Esophagus squamous epithelium (tissue), 5 donors: ENCODE results near the gene HPSE2. TPM values are rescaled to one million over a fixed set of nuclear protein-coding genes. Genes with fewer than 3 reads are reported as not detected.

Source experiments
- DNase-seq: peaks from one replicate; lab custom pipeline; 2025; lab: John Stamatoyannopoulos, UW
- H3K27ac ChIP-seq, 4 donors: fragments of 200-600 bp; sonication (generic); one replicate each; pipeline ENCODE4 v1.5.1; 2016 to 2019; ENCODE audit warnings: mild to moderate bottlenecking in 1 of 4
- H3K27me3 ChIP-seq, 4 donors: fragments of 200-600 bp; sonication (generic); 1 replicate in 3 of 4; 2 replicates in 1 of 4; pipeline versions ENCODE4 v1.5.1 to v1.6.0; 2017 to 2021; ENCODE audit warnings: antibody characterized with exemption in 1 of 4
- H3K36me3 ChIP-seq, 3 donors: fragments of 200-600 bp; sonication (generic); one replicate each; pipeline ENCODE4 v1.5.1; 2016 to 2019
- H3K4me1 ChIP-seq, 3 donors: fragments of 200-600 bp; sonication (generic); one replicate each; pipeline ENCODE4 v1.5.1; 2017 to 2019
- H3K4me3 ChIP-seq, 4 donors: fragments of 200-600 bp; sonication (generic); 1 replicate in 3 of 4; 2 replicates in 1 of 4; pipeline ENCODE4 v1.5.1; 2016 to 2019; ENCODE audit warnings: mild to moderate bottlenecking in 2 of 4, moderate library complexity in 1 of 4
- H3K9me3 ChIP-seq, 3 donors: fragments of 200-600 bp; sonication (generic); one replicate each; pipeline ENCODE4 v1.5.1; 2016 to 2019
- POLR2A ChIP-seq, 4 donors: fragments of 450-650 bp; IDR thresholded peaks; one replicate each; pipeline ENCODE4 v1.6.1; 2017; ENCODE audit warnings: antibody characterized with exemption in 4 of 4, mild to moderate bottlenecking in 4 of 4, moderate library complexity in 3 of 4
- WGBS, 2 donors: methylation state at CpG; one replicate each; pipeline ENCODE4 v1.1.5; 2018; 5-methylcytosine and 5-hydroxymethylcytosine counted together
- intact Hi-C: fragments of 100-400 bp; cut with DNase I; formaldehyde crosslinking; loops from one replicate; pipeline ENCODE4 v1.15.0; 2022
- total RNA-seq, 4 donors: library from RNA; depleted of rRNA; stranded (reverse); fragments of >200 nt; gene quantifications; one replicate each; pipeline ENCODE4 v1.1.0, GENCODE V29; 2016
- TF ChIP-seq, protein P1 (sequence below), 6 experiments: fragments of 450-650 bp in 4 of 6; fragments of 200-600 bp in 2 of 6; sonication (generic) in 2 of 6; IDR thresholded peaks; one replicate each; pipeline ENCODE4 v1.5.1; 2016 to 2019; ENCODE audit warnings: antibody characterized with exemption in 6 of 6, mild to moderate bottlenecking in 4 of 6, moderate library complexity in 4 of 6
- donor health status: DM: yes; HTN: yes; CAD: no.

HPSE2 gene
- total RNA-seq, 4 donors from 2014 or later, result 0.47 to 5.3 (median 2.6) TPM

DNA sequence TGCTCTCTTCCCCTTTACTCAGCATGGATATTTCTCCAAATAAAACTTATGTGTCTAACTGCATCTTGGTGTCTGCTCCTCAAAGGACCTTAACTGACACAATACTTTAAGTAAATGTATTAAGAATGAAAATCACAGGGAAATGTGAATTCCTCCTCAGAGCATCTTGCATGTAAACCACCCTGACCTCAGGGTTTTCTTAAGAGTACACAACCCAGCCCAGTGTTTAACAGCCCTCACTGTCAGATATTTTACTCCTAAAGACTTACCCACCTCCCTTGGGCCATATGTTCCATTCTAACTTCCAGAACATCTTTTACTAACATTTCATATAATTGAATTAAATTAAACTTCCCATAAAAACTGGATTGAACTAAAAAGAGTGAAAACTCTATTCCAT is 315.3 kb downstream of the HPSE2 start:
- Histone ChIP-seq H3K4me1 (no peaks in the 10 kb centered on the region), H3K4me3 (no peak overlapping the region), H3K9me3 (no peaks in the 10 kb centered on the region), H3K27ac (no peak overlapping the region), H3K36me3 (no peaks in the 10 kb centered on the region), H3K27me3 (no peaks in the 10 kb centered on the region)
- no peak for DNase-seq
- intact Hi-C loops, result no loop called here
- no peak for TF ChIP-seq POLR2A (IDR thresholded peaks at IDR 0.05)
- TF ChIP-seq, protein P1, sequence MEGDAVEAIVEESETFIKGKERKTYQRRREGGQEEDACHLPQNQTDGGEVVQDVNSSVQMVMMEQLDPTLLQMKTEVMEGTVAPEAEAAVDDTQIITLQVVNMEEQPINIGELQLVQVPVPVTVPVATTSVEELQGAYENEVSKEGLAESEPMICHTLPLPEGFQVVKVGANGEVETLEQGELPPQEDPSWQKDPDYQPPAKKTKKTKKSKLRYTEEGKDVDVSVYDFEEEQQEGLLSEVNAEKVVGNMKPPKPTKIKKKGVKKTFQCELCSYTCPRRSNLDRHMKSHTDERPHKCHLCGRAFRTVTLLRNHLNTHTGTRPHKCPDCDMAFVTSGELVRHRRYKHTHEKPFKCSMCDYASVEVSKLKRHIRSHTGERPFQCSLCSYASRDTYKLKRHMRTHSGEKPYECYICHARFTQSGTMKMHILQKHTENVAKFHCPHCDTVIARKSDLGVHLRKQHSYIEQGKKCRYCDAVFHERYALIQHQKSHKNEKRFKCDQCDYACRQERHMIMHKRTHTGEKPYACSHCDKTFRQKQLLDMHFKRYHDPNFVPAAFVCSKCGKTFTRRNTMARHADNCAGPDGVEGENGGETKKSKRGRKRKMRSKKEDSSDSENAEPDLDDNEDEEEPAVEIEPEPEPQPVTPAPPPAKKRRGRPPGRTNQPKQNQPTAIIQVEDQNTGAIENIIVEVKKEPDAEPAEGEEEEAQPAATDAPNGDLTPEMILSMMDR (IDR thresholded peaks at IDR 0.05), result no peak

DNA sequence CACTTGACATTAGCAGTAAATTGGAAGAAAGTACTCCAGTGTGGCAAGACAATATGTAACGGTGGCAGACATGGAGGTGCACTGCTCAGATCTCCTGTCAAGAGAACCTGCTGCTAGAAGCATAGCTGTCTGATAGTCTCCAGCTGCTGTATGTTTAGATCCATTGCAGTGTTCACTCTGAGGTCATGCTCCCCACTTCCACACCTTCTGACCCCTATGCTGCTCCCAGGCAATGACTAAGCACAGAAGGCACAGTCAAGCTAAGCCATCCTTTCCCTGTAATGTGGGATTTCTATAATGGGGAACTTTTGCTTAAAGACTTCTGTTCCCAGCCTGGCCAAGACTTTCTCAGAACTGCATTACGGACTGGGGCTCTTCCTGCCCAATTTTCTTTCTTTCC is 315.8 kb downstream of the HPSE2 start:
- no peak for TF ChIP-seq POLR2A (IDR thresholded peaks at IDR 0.05)
- TF ChIP-seq, protein P1 (IDR thresholded peaks at IDR 0.05), result no peak
- H3K4me1 ChIP-seq, result no peaks in the 10 kb centered on the region
- no peak overlapping the region for H3K4me3 ChIP-seq
- H3K27me3 ChIP-seq, result no peaks in the 10 kb centered on the region
- no peaks in the 10 kb centered on the region for H3K36me3 ChIP-seq
- no peaks in the 10 kb centered on the region for H3K9me3 ChIP-seq
- intact Hi-C loops, result no loop called here
- DNase-seq, result no peak
- H3K27ac ChIP-seq, result no peak overlapping the region
- 46 to 50% methylated on average over 2 of the region's 2 CpGs for WGBS, 2 donors

DNA sequence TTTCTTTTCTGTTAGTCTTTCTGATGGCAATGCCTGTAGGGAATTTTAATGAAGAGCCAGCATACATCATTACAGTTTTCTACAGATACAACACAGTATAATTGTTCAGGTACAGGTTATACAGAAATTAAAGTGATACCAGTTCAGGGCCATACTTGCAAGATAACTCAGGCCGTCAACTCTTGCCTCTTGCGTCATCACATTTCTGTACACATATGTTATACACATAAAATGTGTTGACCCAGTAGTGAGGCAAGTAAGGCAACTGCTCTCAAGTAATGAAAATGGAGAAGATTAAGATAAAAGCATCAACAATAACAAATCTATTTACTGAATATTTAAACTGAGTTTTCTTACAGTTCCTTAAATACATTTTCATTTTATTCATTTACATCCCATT is 317.8 kb downstream of the HPSE2 start:
- Histone ChIP-seq H3K9me3 (no peaks in the 10 kb centered on the region), H3K27me3 (no peaks in the 10 kb centered on the region), H3K36me3 (no peaks in the 10 kb centered on the region), H3K4me1 (no peaks in the 10 kb centered on the region), H3K4me3 (no peak overlapping the region), H3K27ac (no peak overlapping the region)
- DNase-seq, result no peak
- TF ChIP-seq, protein P1 (IDR thresholded peaks at IDR 0.05), result no peak
- no peak for TF ChIP-seq POLR2A (IDR thresholded peaks at IDR 0.05)
- 91 to 95% methylated on average over 2 of the region's 2 CpGs for WGBS, 2 donors
- intact Hi-C loops, result no loop called here

DNA sequence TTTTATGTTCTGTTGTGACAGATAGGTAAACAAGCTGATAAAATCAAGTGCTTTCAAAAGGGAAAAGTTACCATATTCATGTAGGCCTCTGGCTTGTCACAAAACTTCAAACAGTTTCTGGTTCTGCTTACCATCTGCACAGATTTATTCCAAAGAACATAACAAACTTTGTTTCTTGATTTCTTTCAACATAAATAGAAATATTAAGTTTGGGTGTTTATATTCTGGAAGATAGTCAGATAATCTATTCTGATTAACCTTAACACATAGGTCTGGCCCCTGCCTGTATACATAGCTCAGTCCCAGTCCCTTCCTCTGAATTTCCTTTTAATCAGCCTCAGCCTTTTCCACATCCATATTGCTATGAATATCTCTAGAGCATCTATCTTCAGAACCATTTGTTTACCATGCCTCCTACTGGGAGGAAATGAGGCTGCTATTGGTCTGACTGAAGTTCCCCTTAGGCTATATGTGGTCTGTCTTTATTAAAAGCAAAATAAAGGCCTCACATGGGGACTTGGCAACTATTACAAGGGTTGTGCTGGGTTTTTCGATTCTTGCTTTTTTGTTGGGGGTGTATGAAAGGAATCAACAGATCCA is 319.0 kb downstream of the HPSE2 start:
- 56 to 69% methylated on average over 1 of the region's 1 CpG for WGBS, 2 donors
- intact Hi-C loops, result no loop called here
- H3K4me3 ChIP-seq, result no peak overlapping the region

GRCh38 chr10:98915911-98916310 is 319.7 kb downstream of the HPSE2 start:
- H3K36me3 ChIP-seq, result no peaks in the 10 kb centered on the region
- H3K27ac ChIP-seq, result no peak overlapping the region
- no peak for TF ChIP-seq POLR2A (IDR thresholded peaks at IDR 0.05)
- TF ChIP-seq, protein P1 (IDR thresholded peaks at IDR 0.05), result no peak
- H3K27me3 ChIP-seq, result no peaks in the 10 kb centered on the region
- no peaks in the 10 kb centered on the region for H3K9me3 ChIP-seq
- no peak for DNase-seq
- H3K4me1 ChIP-seq, result no peaks in the 10 kb centered on the region
- H3K4me3 ChIP-seq, result no peak overlapping the region
- intact Hi-C loops, result no loop called here
- 0 to 14% methylated on average over 1 of the region's 1 CpG for WGBS, 2 donors

More for the DNA sequence above, 319.0 kb downstream of the HPSE2 start:
- H3K9me3 ChIP-seq, result no peaks in the 10 kb centered on the region
- TF ChIP-seq, protein P1 (IDR thresholded peaks at IDR 0.05), result no peak
- no peak for TF ChIP-seq POLR2A (IDR thresholded peaks at IDR 0.05)
- H3K27ac ChIP-seq, result no peak overlapping the region
- H3K4me1 ChIP-seq, result no peaks in the 10 kb centered on the region
- no peaks in the 10 kb centered on the region for H3K27me3 ChIP-seq
- no peak for DNase-seq
- H3K36me3 ChIP-seq, result no peaks in the 10 kb centered on the region
